IMR-90 (cell line): ENCODE measurements around the gene CSRP1. TPM values are rescaled to one million over a fixed set of nuclear protein-coding genes. Genes with fewer than 3 reads are reported as not detected.

Experiments used
- polyA plus RNA-seq, 3 experiments: library from polyadenylated mRNA; depleted of rRNA; stranded (reverse); fragments of >200 nt; gene quantifications; 2 replicates each; pipeline ENCODE4 v1.2.3, GENCODE V29; 2012; ENCODE audit warnings: low replicate concordance in 1 of 3
- total RNA-seq: library from RNA; depleted of rRNA; stranded (reverse); fragments of >200 nt; gene quantifications from 2 replicates; pipeline ENCODE4 v1.2.3, GENCODE V29; 2012
- TF ChIP-seq, protein P1 (sequence below): conservative IDR thresholded peaks from 2 replicates; pipeline ENCODE4 v1.5.1; 2012; ENCODE audit warnings: mild to moderate bottlenecking, low read depth, low read length, improper control_type of control experiment
- TF ChIP-seq, protein P2 (sequence below): fragments of 150-350 bp; IDR thresholded peaks from 2 replicates; pipeline ENCODE4 v1.6.1; 2017; ENCODE audit warnings: mild to moderate bottlenecking, antibody characterized with exemption, low read length, low read depth

The CSRP1 gene
- total and polyA plus RNA-seq, 2 of the 4 experiments (the other 2 are of a cell fraction): 1,037 to 1,498 TPM

DNA sequence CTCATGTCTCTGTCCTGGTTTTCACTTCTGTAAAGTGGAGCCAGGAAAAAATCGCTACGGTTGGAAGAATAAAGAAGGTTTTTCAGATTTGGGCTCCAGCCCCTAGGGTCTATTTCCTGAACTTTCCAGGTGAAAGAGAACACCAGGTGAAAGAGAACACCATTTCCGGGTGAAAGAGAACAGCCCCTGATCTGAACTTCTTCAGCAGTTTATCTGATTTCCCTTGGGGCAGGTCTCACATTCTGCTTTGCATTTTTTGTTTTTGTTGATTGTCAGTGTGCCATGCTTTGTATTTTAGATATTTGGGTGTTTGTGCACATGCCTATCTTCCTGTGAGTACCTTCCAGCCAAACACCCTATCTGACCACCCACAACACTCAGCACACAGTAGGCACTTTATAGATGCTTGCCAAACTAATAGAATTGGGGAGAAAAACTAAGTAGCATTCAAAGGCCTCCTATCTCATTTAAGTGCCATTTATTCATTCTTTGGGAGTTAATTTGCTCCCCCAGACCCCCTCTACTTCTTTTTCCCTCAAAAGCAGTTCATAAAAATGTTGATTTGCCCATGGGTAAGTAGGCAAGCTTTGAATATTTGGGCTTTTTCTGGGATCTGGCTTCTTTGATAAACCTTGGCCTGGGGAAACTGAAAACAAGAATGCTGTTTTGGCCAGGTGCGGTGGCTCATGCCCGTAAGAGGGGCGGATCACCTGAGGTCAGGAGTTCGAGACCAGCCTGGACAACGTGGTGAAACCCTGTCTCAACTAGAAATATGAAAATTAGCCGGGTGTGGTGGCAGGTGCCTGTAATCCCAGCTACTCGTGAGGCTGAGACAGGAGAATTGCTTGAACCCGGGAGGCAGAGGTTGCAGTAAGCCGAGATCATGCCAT lies 34.2 kb upstream of the CSRP1 start (continued):
- TF ChIP-seq, protein P1, sequence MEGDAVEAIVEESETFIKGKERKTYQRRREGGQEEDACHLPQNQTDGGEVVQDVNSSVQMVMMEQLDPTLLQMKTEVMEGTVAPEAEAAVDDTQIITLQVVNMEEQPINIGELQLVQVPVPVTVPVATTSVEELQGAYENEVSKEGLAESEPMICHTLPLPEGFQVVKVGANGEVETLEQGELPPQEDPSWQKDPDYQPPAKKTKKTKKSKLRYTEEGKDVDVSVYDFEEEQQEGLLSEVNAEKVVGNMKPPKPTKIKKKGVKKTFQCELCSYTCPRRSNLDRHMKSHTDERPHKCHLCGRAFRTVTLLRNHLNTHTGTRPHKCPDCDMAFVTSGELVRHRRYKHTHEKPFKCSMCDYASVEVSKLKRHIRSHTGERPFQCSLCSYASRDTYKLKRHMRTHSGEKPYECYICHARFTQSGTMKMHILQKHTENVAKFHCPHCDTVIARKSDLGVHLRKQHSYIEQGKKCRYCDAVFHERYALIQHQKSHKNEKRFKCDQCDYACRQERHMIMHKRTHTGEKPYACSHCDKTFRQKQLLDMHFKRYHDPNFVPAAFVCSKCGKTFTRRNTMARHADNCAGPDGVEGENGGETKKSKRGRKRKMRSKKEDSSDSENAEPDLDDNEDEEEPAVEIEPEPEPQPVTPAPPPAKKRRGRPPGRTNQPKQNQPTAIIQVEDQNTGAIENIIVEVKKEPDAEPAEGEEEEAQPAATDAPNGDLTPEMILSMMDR: no peak
- TF ChIP-seq, protein P2, sequence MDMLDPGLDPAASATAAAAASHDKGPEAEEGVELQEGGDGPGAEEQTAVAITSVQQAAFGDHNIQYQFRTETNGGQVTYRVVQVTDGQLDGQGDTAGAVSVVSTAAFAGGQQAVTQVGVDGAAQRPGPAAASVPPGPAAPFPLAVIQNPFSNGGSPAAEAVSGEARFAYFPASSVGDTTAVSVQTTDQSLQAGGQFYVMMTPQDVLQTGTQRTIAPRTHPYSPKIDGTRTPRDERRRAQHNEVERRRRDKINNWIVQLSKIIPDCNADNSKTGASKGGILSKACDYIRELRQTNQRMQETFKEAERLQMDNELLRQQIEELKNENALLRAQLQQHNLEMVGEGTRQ: no peak
